ENCODE results near the gene LYST. TPM values are rescaled to one million over a fixed set of nuclear protein-coding genes. Genes with fewer than 3 reads are reported as not detected.

The LYST gene
- total RNA-seq, 1 experiment from 2014 or later, result 4.8 TPM

- POLR2A ChIA-PET (ENCODE audit: unreplicated experiment), result no interaction called here
Measured at GRCh38 chr1:235858766-235859165, 7.9 kb downstream of the LYST start.

GRCh38 chr1:235857756-235858155, 8.9 kb downstream of the LYST start:
- no peak overlapping the region for H3K27ac ChIP-seq (ENCODE audit: low read length)
- ChIA-PET POLR2A (ENCODE audit: unreplicated experiment) (interaction anchor here (0.6 kb wide), 1 partner anchor 45 kb away, joined by 11 read pairs; no protein-coding TSS in a partner anchor), CTCF (interaction anchor here (0.7 kb wide), 1 partner anchor 388 kb away, joined by 8 read pairs; no protein-coding TSS in a partner anchor)
- H2AFZ ChIP-seq (ENCODE audit: low read length), result no peak overlapping the region
- H3K9me3 ChIP-seq (ENCODE audit: low read length), result no peaks in the 10 kb centered on the region
- ATAC-seq (no peak), DNase-seq (no peak)
- H3K9me2 ChIP-seq (replicated peaks; ENCODE audit: low read length), result no peaks in the 10 kb centered on the region
- no TSS peak for BruUV-seq (replicated peaks)
- H3F3A ChIP-seq (ENCODE audit: low read length, unreplicated experiment), result no peaks in the 10 kb centered on the region
- H4K20me1 ChIP-seq (ENCODE audit: low read length), result no peaks in the 10 kb centered on the region
- TF ChIP-seq EZH2phosphoT487 (IDR thresholded peaks at IDR 0.05; ENCODE audit: borderline replicate concordance, low read length) (no peak), EZH2 (IDR thresholded peaks at IDR 0.05; ENCODE audit: low read length, unreplicated experiment) (no peak), CTCF (conservative IDR thresholded peaks at IDR 0.05; ENCODE audit: low read depth, low read length) (no peak)
- no peak overlapping the region for H3K9ac ChIP-seq (ENCODE audit: low read length)
- peaks cover 7% of the 10 kb centered on the region; the same call in 1 of the 2 replicates for H3K79me2 ChIP-seq (ENCODE audit: low read length)
- no peaks in the 10 kb centered on the region for H3K27me3 ChIP-seq (ENCODE audit: low read length)
- H3K36me3 ChIP-seq (ENCODE audit: low read depth, low read length), result no peaks in the 10 kb centered on the region
- peaks cover 1% of the 10 kb centered on the region for H3K4me1 ChIP-seq (ENCODE audit: insufficient read depth, low read length)
- H3K4me3 ChIP-seq (ENCODE audit: low read length), result no peak overlapping the region
- no peak overlapping the region for H3K4me2 ChIP-seq (ENCODE audit: low read length)
- intact Hi-C loops (cut with micrococcal nuclease), result no loop called here

More at GRCh38 chr1:235858766-235859165, 7.9 kb downstream of the LYST start:
- H3K4me1 ChIP-seq (ENCODE audit: insufficient read depth, low read length), result peaks cover 10% of the 10 kb centered on the region
- no peak overlapping the region for H2AFZ ChIP-seq (ENCODE audit: low read length)
- H3F3A ChIP-seq (ENCODE audit: low read length, unreplicated experiment), result no peaks in the 10 kb centered on the region
- DNase-seq, result no peak
- H3K36me3 ChIP-seq (ENCODE audit: low read depth, low read length), result no peaks in the 10 kb centered on the region
- intact Hi-C loops (cut with micrococcal nuclease), result no loop called here
- H3K9me2 ChIP-seq (replicated peaks; ENCODE audit: low read length), result no peaks in the 10 kb centered on the region
- no peak overlapping the region for H3K9ac ChIP-seq (ENCODE audit: low read length)
- H3K27ac ChIP-seq (ENCODE audit: low read length), result no peak overlapping the region
- H3K9me3 ChIP-seq (ENCODE audit: low read length), result no peaks in the 10 kb centered on the region
- no peaks in the 10 kb centered on the region for H4K20me1 ChIP-seq (ENCODE audit: low read length)
- no peak for ATAC-seq
- CTCF ChIA-PET, result no interaction called here
- H3K4me3 ChIP-seq (ENCODE audit: low read length), result no peak overlapping the region
- BruUV-seq (replicated peaks), result no TSS peak
- no peak overlapping the region for H3K4me2 ChIP-seq (ENCODE audit: low read length)
- TF ChIP-seq EZH2phosphoT487 (IDR thresholded peaks at IDR 0.05; ENCODE audit: borderline replicate concordance, low read length) (no peak), EZH2 (IDR thresholded peaks at IDR 0.05; ENCODE audit: low read length, unreplicated experiment) (no peak), CTCF (conservative IDR thresholded peaks at IDR 0.05; ENCODE audit: low read depth, low read length) (no peak)
- H3K27me3 ChIP-seq (ENCODE audit: low read length), result no peaks in the 10 kb centered on the region
- peaks cover 13% of the 10 kb centered on the region for H3K79me2 ChIP-seq (ENCODE audit: low read length)

GRCh38 chr1:235855811-235856429, 10.8 kb downstream of the LYST start:
- ChIA-PET POLR2A (ENCODE audit: unreplicated experiment) (no interaction called here), CTCF (interaction anchor here (0.6 kb wide), 1 partner anchor 11 kb away, joined by 9 read pairs; the partner anchor contains the start of gene LYST)
- Histone ChIP-seq H3F3A (ENCODE audit: low read length, unreplicated experiment) (no peaks in the 10 kb centered on the region), H3K27ac (ENCODE audit: low read length) (no peak overlapping the region), H4K20me1 (ENCODE audit: low read length) (no peaks in the 10 kb centered on the region), H3K9me2 (replicated peaks; ENCODE audit: low read length) (no peaks in the 10 kb centered on the region), H3K27me3 (ENCODE audit: low read length) (no peaks in the 10 kb centered on the region), H3K79me2 (ENCODE audit: low read length) (no peaks in the 10 kb centered on the region), H3K36me3 (ENCODE audit: low read depth, low read length) (no peaks in the 10 kb centered on the region), H2AFZ (ENCODE audit: low read length) (no peak overlapping the region), H3K9ac (ENCODE audit: low read length) (no peak overlapping the region), H3K9me3 (ENCODE audit: low read length) (no peaks in the 10 kb centered on the region), H3K4me1 (ENCODE audit: insufficient read depth, low read length) (no peaks in the 10 kb centered on the region), H3K4me3 (ENCODE audit: low read length) (no peak overlapping the region), H3K4me2 (ENCODE audit: low read length) (no peak overlapping the region)
- TF ChIP-seq EZH2 (IDR thresholded peaks at IDR 0.05; ENCODE audit: low read length, unreplicated experiment) (no peak), CTCF (conservative IDR thresholded peaks at IDR 0.05; ENCODE audit: low read depth, low read length) (no peak), EZH2phosphoT487 (IDR thresholded peaks at IDR 0.05; ENCODE audit: borderline replicate concordance, low read length) (no peak)
- DNase-seq (no peak), ATAC-seq (no peak)
- BruUV-seq (replicated peaks), result no TSS peak
- intact Hi-C loops (cut with micrococcal nuclease), result no loop called here
